CD8-positive, alpha-beta memory T cell (primary cell): ENCODE results near the gene PRAC2. TPM values are rescaled to one million over a fixed set of nuclear protein-coding genes. Genes with fewer than 3 reads are reported as not detected.
A peak's percentile ranks its signal among the peaks of the same experiment; 100 is the strongest.

ENCODE experiments used
- CTCF ChIA-PET: fragments of 350-600 bp; sonication (Branson Sonifier 250); formaldehyde crosslinking; loops from one replicate; lab custom pipeline; 2021; ENCODE audit warnings: antibody characterized with exemption; lab: Charles Lee
- POLR2A ChIA-PET: fragments of 350-600 bp; sonication (Branson Sonifier 250); formaldehyde crosslinking; loops from one replicate; lab custom pipeline; 2021; ENCODE audit warnings: antibody characterized with exemption; lab: Charles Lee
- DNase-seq, 5 donors: peaks; one replicate each; pipeline versions ENCODE4 v3.0.0 to v3.0.0-alpha.2; 2020 to 2022; ENCODE audit warnings: mixed read lengths in 1 of 5
- H3K27ac ChIP-seq: one replicate; pipeline ENCODE4 v1.7.0; 2013; ENCODE audit warnings: low read depth, mild to moderate bottlenecking, low read length, moderate library complexity
- H3K27me3 ChIP-seq: 2 replicates; pipeline ENCODE4 v1.7.0; 2013; ENCODE audit warnings: low read length, mild to moderate bottlenecking; ENCODE audit not compliant: insufficient read depth, poor library complexity, severe bottlenecking
- H3K36me3 ChIP-seq: 2 replicates; pipeline ENCODE4 v1.7.0; 2013; ENCODE audit warnings: mild to moderate bottlenecking, low read length, moderate library complexity; ENCODE audit not compliant: insufficient read depth
- H3K4me1 ChIP-seq: 2 replicates; pipeline ENCODE4 v1.7.0; 2013; ENCODE audit warnings: mild to moderate bottlenecking, low read length, moderate library complexity; ENCODE audit not compliant: insufficient read depth
- H3K4me3 ChIP-seq: 2 replicates; pipeline ENCODE4 v1.7.0; 2013; ENCODE audit warnings: mild to moderate bottlenecking, low read length
- H3K9me3 ChIP-seq: 2 replicates; pipeline ENCODE4 v1.7.0; 2013; ENCODE audit warnings: mild to moderate bottlenecking, low read length
- H3K27ac Mint-ChIP-seq, 8 donors: one replicate each; pipeline ENCODE4 v1.8.0; 2020 to 2021; ENCODE audit warnings: mixed read lengths in 8 of 8, mild to moderate bottlenecking in 6 of 8, inconsistent platforms in 3 of 8, moderate library complexity in 3 of 8
- H3K27me3 Mint-ChIP-seq, 2 donors: one replicate each; pipeline ENCODE4 v1.8.0; 2020 to 2021; ENCODE audit warnings: mixed read lengths in 2 of 2, mild to moderate bottlenecking in 1 of 2, moderate library complexity in 1 of 2
- H3K36me3 Mint-ChIP-seq, 3 donors: one replicate each; pipeline ENCODE4 v1.8.0; 2020 to 2021; ENCODE audit warnings: mixed read lengths in 3 of 3, inconsistent platforms in 1 of 3, mild to moderate bottlenecking in 1 of 3
- H3K4me1 Mint-ChIP-seq, 3 donors: one replicate each; pipeline ENCODE4 v1.8.0; 2020 to 2021; ENCODE audit warnings: mixed read lengths in 3 of 3, inconsistent platforms in 1 of 3, mild to moderate bottlenecking in 1 of 3
- H3K4me3 Mint-ChIP-seq, 7 donors: one replicate each; pipeline ENCODE4 v1.8.0; 2020 to 2021; ENCODE audit warnings: mixed read lengths in 7 of 7, mild to moderate bottlenecking in 6 of 7, moderate library complexity in 4 of 7, inconsistent platforms in 2 of 7
- H3K9me3 Mint-ChIP-seq, 5 donors: one replicate each; pipeline ENCODE4 v1.8.0; 2020 to 2022; ENCODE audit warnings: mixed read lengths in 5 of 5, mild to moderate bottlenecking in 3 of 5, moderate library complexity in 2 of 5, inconsistent platforms in 1 of 5
- polyA plus RNA-seq: library from polyadenylated mRNA; unstranded; fragments of 300-500 nt; fragmentation: Illumina TruSeq; gene quantifications from one replicate; pipeline ENCODE4 v1.2.3, GENCODE V29; 2021
- total RNA-seq, 2 experiments: library from RNA; stranded (reverse); gene quantifications; one replicate each; pipeline ENCODE4 v1.2.3, GENCODE V29; 2021

The PRAC2 gene
- total and polyA plus RNA-seq, 3 experiments from 2014 or later = not detected

GRCh38 chr17:48749621-48750553 lies 26.9 kb downstream of the PRAC2 start:
- POLR2A ChIA-PET = no interaction called here
- CTCF ChIA-PET = interaction anchor here (2.4 kb wide), 1 partner anchor 25 kb away, joined by 8 read pairs; no protein-coding TSS in a partner anchor
- no peaks in the 10 kb centered on the region for H3K36me3 ChIP-seq
- DNase-seq = no peak
- no peaks in the 10 kb centered on the region for H3K9me3 ChIP-seq
- Mint-ChIP-seq H3K36me3 (no peaks in the 10 kb centered on the region), H3K9me3 (peaks cover 1 to 7% (median 6%) of the 10 kb centered on the region in 5 donors), H3K27me3 (peaks cover 87 to 91% of the 10 kb centered on the region in 2 donors), H3K4me3 (peak overlapping the region in 1 of 7 donors; percentile 56), H3K27ac (peak overlapping the region in 2 of 8 donors; percentile 28 to 74), H3K4me1 (peaks cover 25 to 32% (median 27%) of the 10 kb centered on the region in 3 donors)
- no peak overlapping the region for H3K4me3 ChIP-seq
- H3K27ac ChIP-seq = no peak overlapping the region
- H3K4me1 ChIP-seq = no peaks in the 10 kb centered on the region
- peaks cover 99% of the 10 kb centered on the region for H3K27me3 ChIP-seq

DNA sequence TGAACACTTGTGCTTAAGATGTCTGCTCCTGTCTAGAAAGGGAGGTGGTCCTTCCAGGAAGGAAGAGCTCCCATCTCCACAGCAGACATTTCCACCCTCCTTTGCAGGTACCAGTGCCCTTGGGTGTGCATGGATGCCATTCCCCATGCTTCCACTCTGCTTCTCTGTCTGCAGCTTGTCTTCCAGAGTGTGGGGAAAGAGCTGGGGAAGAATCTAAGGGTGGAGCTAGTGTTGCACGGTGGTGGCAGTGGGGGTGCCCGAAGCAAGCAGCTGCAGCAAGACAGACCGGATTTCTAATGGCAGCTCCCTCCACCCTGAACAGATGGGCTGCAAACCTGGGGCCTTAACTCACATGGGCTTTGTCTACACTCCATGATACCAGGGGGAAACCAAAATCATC lies 28.2 kb downstream of the PRAC2 start:
- DNase-seq = no peak
- CTCF ChIA-PET = interaction anchor here (0.9 to 1.7 kb wide), 2 partner anchors 25 to 28 kb away, joined by 3 to 5 read pairs; partner anchors contain the start of gene PRAC2
- peaks cover 24 to 29% (median 28%) of the 10 kb centered on the region in 3 donors for H3K4me1 Mint-ChIP-seq

DNA sequence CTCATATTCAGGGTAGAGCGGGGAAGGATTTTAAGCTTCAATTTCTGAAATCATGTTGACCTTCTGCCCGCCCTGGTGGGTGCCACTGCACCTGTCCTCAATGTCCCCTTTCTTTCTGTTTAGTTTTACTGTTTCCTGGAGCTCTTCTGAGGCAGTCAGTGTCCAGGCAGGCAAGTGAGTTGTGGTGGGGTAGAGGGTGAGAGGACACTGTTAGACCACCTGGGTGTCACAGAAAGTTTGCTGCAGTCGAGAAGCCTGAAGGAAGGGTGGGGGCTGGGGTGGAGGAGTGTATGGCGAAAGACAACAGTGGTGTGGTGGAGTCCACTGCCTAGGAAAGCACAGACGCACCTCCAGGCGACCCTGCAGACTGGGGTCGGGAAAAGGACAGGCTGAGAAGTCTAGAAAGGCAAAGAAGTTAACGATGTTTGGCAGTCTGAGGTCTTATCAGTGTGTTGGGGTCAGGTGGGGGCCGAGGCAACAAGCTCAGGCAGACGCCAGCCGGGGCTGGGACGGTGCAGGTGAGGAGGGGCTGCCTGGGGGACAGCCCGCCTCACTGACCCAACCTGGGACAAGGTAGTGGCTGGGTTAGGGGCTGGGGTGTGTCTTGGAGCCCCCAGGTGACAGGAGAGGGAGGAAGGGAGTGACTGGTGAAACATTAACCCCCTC lies 28.9 kb downstream of the PRAC2 start:
- CTCF ChIA-PET = interaction anchor here (0.9 to 1.7 kb wide), 2 partner anchors 26 to 28 kb away, joined by 3 to 5 read pairs; partner anchors contain the start of gene PRAC2
- Histone ChIP-seq H3K4me1 (no peaks in the 10 kb centered on the region), H3K27ac (no peak overlapping the region), H3K27me3 (peaks cover 96% of the 10 kb centered on the region), H3K4me3 (no peak overlapping the region), H3K9me3 (no peaks in the 10 kb centered on the region), H3K36me3 (no peaks in the 10 kb centered on the region)
- POLR2A ChIA-PET = no interaction called here
- Mint-ChIP-seq H3K4me3 (peak overlapping the region in 1 of 7 donors; percentile 13), H3K36me3 (no peaks in the 10 kb centered on the region), H3K27ac (peak overlapping the region in 1 of 8 donors; percentile 48), H3K27me3 (peaks cover 80 to 91% of the 10 kb centered on the region in 2 donors), H3K9me3 (peaks cover 0 to 7% (median 6%) of the 10 kb centered on the region in 5 donors), H3K4me1 (peaks cover 17 to 22% (median 21%) of the 10 kb centered on the region in 3 donors)
- DNase-seq = no peak

More for the DNA sequence above, 28.2 kb downstream of the PRAC2 start:
- Histone ChIP-seq H3K36me3 (no peaks in the 10 kb centered on the region), H3K9me3 (no peaks in the 10 kb centered on the region), H3K4me1 (no peaks in the 10 kb centered on the region), H3K27ac (no peak overlapping the region), H3K27me3 (peaks cover 99% of the 10 kb centered on the region), H3K4me3 (no peak overlapping the region)
- Mint-ChIP-seq H3K4me3 (peak overlapping the region in 2 of 7 donors; percentile 1 to 29), H3K9me3 (peaks cover 0 to 7% (median 6%) of the 10 kb centered on the region in 5 donors), H3K27me3 (peaks cover 85 to 91% of the 10 kb centered on the region in 2 donors), H3K27ac (peak overlapping the region in 3 of 8 donors; percentile 28 to 74 (median 47)), H3K36me3 (no peaks in the 10 kb centered on the region)
- POLR2A ChIA-PET = no interaction called here

DNA sequence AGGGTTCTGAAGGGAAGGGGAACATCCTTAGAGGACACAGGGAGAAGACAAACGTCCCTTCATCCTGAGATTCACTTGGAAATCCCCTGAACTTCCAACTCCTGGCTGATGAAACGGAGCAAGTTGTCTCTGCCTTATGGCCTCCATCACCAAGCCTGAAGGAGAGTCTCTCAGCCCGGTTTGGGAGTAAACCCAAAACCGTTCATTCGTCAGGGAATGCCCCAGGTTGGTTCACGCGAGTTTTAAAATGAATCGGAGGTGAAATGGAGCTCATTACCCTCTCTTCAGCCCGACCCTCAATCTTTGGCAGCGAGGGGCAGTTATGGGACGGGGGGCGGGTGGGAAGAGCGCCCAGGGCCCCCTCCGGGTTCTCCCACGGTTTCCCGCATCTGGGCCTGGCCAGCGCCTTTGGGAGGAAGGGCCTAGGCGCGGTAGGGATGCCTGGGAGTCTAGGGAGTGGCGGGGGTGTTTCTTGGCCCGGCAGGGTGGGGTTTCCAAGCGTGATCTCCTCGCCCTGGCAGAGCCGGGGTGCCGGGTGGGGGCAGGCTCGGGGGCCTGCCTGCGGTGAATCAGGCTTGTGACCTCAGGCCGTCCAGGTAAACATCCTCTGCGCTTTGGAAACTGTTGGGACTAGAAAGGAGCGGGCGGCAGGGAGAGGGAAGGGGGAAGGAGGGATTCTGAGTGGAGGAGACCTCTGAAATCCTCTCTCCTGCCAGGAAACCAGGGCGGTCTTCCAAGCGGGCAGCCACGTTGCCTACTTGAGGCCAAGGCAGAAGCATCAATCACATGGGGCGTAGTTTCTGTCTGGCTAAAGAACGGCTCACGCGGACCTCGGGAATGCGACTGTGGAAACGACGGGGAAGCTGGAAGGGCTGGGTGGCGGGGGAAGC lies 29.7 kb downstream of the PRAC2 start:
- ChIA-PET CTCF (no interaction called here), POLR2A (no interaction called here)
- Mint-ChIP-seq H3K27ac (peak overlapping the region in 2 of 8 donors; percentile 9 to 56), H3K4me1 (peaks cover 16 to 19% (median 18%) of the 10 kb centered on the region in 3 donors), H3K36me3 (no peaks in the 10 kb centered on the region), H3K4me3 (peak overlapping the region in 2 of 7 donors; percentile 0 to 33), H3K9me3 (peaks cover 0 to 7% (median 6%) of the 10 kb centered on the region in 5 donors), H3K27me3 (peaks cover 78 to 91% of the 10 kb centered on the region in 2 donors)
- no peaks in the 10 kb centered on the region for H3K9me3 ChIP-seq
- peaks cover 96% of the 10 kb centered on the region for H3K27me3 ChIP-seq
- no peaks in the 10 kb centered on the region for H3K4me1 ChIP-seq
- H3K36me3 ChIP-seq = no peaks in the 10 kb centered on the region
- DNase-seq = no peak
- no peak overlapping the region for H3K27ac ChIP-seq
- no peak overlapping the region for H3K4me3 ChIP-seq

- no peak overlapping the region for H3K4me3 ChIP-seq
- DNase-seq = no peak
- H3K27ac Mint-ChIP-seq = peak overlapping the region in 3 of 8 donors; percentile 29 to 56 (median 36)
- peaks cover 0 to 5% (median 4%) of the 10 kb centered on the region in 5 donors for H3K9me3 Mint-ChIP-seq
- peak overlapping the region in 2 of 7 donors; percentile 1 to 17 for H3K4me3 Mint-ChIP-seq
- H3K9me3 ChIP-seq = no peaks in the 10 kb centered on the region
- H3K36me3 ChIP-seq = no peaks in the 10 kb centered on the region
- no peaks in the 10 kb centered on the region for H3K36me3 Mint-ChIP-seq
- H3K27me3 Mint-ChIP-seq = peaks cover 70 to 94% of the 10 kb centered on the region in 2 donors
- H3K4me1 ChIP-seq = no peaks in the 10 kb centered on the region
- H3K27me3 ChIP-seq = peaks cover 83% of the 10 kb centered on the region
- POLR2A ChIA-PET = no interaction called here
- CTCF ChIA-PET = interaction anchor here (1.4 kb wide), 1 partner anchor 125 kb away, joined by 3 read pairs; no protein-coding TSS in a partner anchor
- H3K4me1 Mint-ChIP-seq = peaks cover 16 to 19% (median 18%) of the 10 kb centered on the region in 3 donors
- no peak overlapping the region for H3K27ac ChIP-seq
Observed at GRCh38 chr17:48753794-48754499, 31.0 kb downstream of the PRAC2 start.

- CTCF ChIA-PET = interaction anchor here (1.4 kb wide), 1 partner anchor 125 kb away, joined by 3 read pairs; no protein-coding TSS in a partner anchor
- H3K9me3 Mint-ChIP-seq = no peaks in the 10 kb centered on the region
- DNase-seq = no peak
Observed at GRCh38 chr17:48754500-48755261, 31.7 kb downstream of the PRAC2 start.

More at GRCh38 chr17:48754500-48755261, 31.7 kb downstream of the PRAC2 start:
- peak overlapping the region in 2 of 8 donors; percentile 20 to 56 for H3K27ac Mint-ChIP-seq
- POLR2A ChIA-PET = no interaction called here
- H3K4me3 ChIP-seq = no peak overlapping the region
- H3K4me3 Mint-ChIP-seq = peak overlapping the region in 3 of 7 donors; percentile 1 to 38 (median 15)
- peaks cover 0 to 2% (median 0%) of the 10 kb centered on the region in 3 donors for H3K36me3 Mint-ChIP-seq
- no peaks in the 10 kb centered on the region for H3K36me3 ChIP-seq
- no peak overlapping the region for H3K27ac ChIP-seq
- H3K9me3 ChIP-seq = no peaks in the 10 kb centered on the region
- peaks cover 76% of the 10 kb centered on the region for H3K27me3 ChIP-seq
- peaks cover 16 to 19% (median 18%) of the 10 kb centered on the region in 3 donors for H3K4me1 Mint-ChIP-seq
- H3K4me1 ChIP-seq = no peaks in the 10 kb centered on the region
- peaks cover 66 to 94% of the 10 kb centered on the region in 2 donors for H3K27me3 Mint-ChIP-seq
